Esophagus squamous epithelium (tissue), 5 donors: Measurements from ENCODE around the gene RPL15. TPM values are rescaled to one million over a fixed set of nuclear protein-coding genes. Genes with fewer than 3 reads are reported as not detected.
A peak's percentile ranks its signal among the peaks of the same experiment; 100 is the strongest.

Source experiments
- DNase-seq: peaks from one replicate; lab custom pipeline; 2025; lab: John Stamatoyannopoulos, UW
- H3K27ac ChIP-seq, 4 donors: fragments of 200-600 bp; sonication (generic); one replicate each; pipeline ENCODE4 v1.5.1; 2016 to 2019; ENCODE audit warnings: mild to moderate bottlenecking in 1 of 4
- H3K27me3 ChIP-seq, 4 donors: fragments of 200-600 bp; sonication (generic); 1 replicate in 3 of 4; 2 replicates in 1 of 4; pipeline versions ENCODE4 v1.5.1 to v1.6.0; 2017 to 2021; ENCODE audit warnings: antibody characterized with exemption in 1 of 4
- H3K36me3 ChIP-seq, 3 donors: fragments of 200-600 bp; sonication (generic); one replicate each; pipeline ENCODE4 v1.5.1; 2016 to 2019
- H3K4me1 ChIP-seq, 3 donors: fragments of 200-600 bp; sonication (generic); one replicate each; pipeline ENCODE4 v1.5.1; 2017 to 2019
- H3K4me3 ChIP-seq, 4 donors: fragments of 200-600 bp; sonication (generic); 1 replicate in 3 of 4; 2 replicates in 1 of 4; pipeline ENCODE4 v1.5.1; 2016 to 2019; ENCODE audit warnings: mild to moderate bottlenecking in 2 of 4, moderate library complexity in 1 of 4
- H3K9me3 ChIP-seq, 3 donors: fragments of 200-600 bp; sonication (generic); one replicate each; pipeline ENCODE4 v1.5.1; 2016 to 2019
- POLR2A ChIP-seq, 4 donors: fragments of 450-650 bp; IDR thresholded peaks; one replicate each; pipeline ENCODE4 v1.6.1; 2017; ENCODE audit warnings: antibody characterized with exemption in 4 of 4, mild to moderate bottlenecking in 4 of 4, moderate library complexity in 3 of 4
- WGBS, 2 donors: methylation state at CpG; one replicate each; pipeline ENCODE4 v1.1.5; 2018; 5-methylcytosine and 5-hydroxymethylcytosine counted together
- intact Hi-C: fragments of 100-400 bp; cut with DNase I; formaldehyde crosslinking; loops from one replicate; pipeline ENCODE4 v1.15.0; 2022
- total RNA-seq, 4 donors: library from RNA; depleted of rRNA; stranded (reverse); fragments of >200 nt; gene quantifications; one replicate each; pipeline ENCODE4 v1.1.0, GENCODE V29; 2016
- TF ChIP-seq, protein P1 (sequence below), 6 experiments: fragments of 450-650 bp in 4 of 6; fragments of 200-600 bp in 2 of 6; sonication (generic) in 2 of 6; IDR thresholded peaks; one replicate each; pipeline ENCODE4 v1.5.1; 2016 to 2019; ENCODE audit warnings: antibody characterized with exemption in 6 of 6, mild to moderate bottlenecking in 4 of 6, moderate library complexity in 4 of 6
- donor health status: DM: yes; HTN: yes; CAD: no.

RPL15 gene
- total RNA-seq, 4 donors from 2014 or later: 1,560 to 3,130 (median 2,166) TPM

GRCh38 chr3:23889386-23889785, 27.5 kb upstream of the RPL15 start:
- H3K27ac ChIP-seq: peak overlapping the region in 2 of 4 donors; percentile 29 to 48
- no peak overlapping the region for H3K4me3 ChIP-seq
- WGBS, 2 donors: 39 to 45% methylated on average over 2 of the region's 2 CpGs
- H3K9me3 ChIP-seq: no peaks in the 10 kb centered on the region
- peaks cover 0 to 50% (median 0%) of the 10 kb centered on the region in 3 donors for H3K36me3 ChIP-seq
- H3K4me1 ChIP-seq: peaks cover 0 to 13% (median 0%) of the 10 kb centered on the region in 3 donors
- H3K27me3 ChIP-seq: no peaks in the 10 kb centered on the region
- no peak for TF ChIP-seq POLR2A (IDR thresholded peaks at IDR 0.05)
- TF ChIP-seq, protein P1, sequence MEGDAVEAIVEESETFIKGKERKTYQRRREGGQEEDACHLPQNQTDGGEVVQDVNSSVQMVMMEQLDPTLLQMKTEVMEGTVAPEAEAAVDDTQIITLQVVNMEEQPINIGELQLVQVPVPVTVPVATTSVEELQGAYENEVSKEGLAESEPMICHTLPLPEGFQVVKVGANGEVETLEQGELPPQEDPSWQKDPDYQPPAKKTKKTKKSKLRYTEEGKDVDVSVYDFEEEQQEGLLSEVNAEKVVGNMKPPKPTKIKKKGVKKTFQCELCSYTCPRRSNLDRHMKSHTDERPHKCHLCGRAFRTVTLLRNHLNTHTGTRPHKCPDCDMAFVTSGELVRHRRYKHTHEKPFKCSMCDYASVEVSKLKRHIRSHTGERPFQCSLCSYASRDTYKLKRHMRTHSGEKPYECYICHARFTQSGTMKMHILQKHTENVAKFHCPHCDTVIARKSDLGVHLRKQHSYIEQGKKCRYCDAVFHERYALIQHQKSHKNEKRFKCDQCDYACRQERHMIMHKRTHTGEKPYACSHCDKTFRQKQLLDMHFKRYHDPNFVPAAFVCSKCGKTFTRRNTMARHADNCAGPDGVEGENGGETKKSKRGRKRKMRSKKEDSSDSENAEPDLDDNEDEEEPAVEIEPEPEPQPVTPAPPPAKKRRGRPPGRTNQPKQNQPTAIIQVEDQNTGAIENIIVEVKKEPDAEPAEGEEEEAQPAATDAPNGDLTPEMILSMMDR (IDR thresholded peaks at IDR 0.05): no peak
- no peak for DNase-seq
- intact Hi-C loops: no loop called here

DNA sequence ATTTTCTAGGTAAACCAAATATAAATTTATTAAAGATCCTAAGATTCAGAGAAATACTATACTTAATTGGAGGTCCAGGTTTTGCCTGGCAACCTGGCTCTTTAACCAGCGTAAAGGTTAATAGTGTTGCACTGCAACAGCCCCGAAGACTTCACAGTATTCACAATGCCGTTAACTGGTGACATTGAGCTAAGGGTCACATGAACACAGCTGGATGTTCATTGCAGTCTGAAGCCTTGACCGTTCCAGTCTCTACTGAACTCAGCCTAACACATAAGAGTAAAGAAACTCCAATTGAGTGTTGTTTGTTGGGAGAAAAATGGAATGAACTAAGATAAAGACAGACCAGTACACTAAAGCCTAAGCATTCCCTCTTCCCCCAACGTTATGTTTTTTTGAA, 27.0 kb upstream of the RPL15 start:
- H3K27me3 ChIP-seq: no peaks in the 10 kb centered on the region
- H3K9me3 ChIP-seq: no peaks in the 10 kb centered on the region
- no peak for DNase-seq
- intact Hi-C loops: no loop called here
- H3K4me1 ChIP-seq: peaks cover 0 to 13% (median 0%) of the 10 kb centered on the region in 3 donors
- H3K4me3 ChIP-seq: no peak overlapping the region
- WGBS, 2 donors: 76 to 87% methylated on average over 5 of the region's 5 CpGs
- peaks cover 0 to 55% (median 0%) of the 10 kb centered on the region in 3 donors for H3K36me3 ChIP-seq
- no peak overlapping the region for H3K27ac ChIP-seq
- TF ChIP-seq, protein P1 (IDR thresholded peaks at IDR 0.05): no peak
- no peak for TF ChIP-seq POLR2A (IDR thresholded peaks at IDR 0.05)

DNA sequence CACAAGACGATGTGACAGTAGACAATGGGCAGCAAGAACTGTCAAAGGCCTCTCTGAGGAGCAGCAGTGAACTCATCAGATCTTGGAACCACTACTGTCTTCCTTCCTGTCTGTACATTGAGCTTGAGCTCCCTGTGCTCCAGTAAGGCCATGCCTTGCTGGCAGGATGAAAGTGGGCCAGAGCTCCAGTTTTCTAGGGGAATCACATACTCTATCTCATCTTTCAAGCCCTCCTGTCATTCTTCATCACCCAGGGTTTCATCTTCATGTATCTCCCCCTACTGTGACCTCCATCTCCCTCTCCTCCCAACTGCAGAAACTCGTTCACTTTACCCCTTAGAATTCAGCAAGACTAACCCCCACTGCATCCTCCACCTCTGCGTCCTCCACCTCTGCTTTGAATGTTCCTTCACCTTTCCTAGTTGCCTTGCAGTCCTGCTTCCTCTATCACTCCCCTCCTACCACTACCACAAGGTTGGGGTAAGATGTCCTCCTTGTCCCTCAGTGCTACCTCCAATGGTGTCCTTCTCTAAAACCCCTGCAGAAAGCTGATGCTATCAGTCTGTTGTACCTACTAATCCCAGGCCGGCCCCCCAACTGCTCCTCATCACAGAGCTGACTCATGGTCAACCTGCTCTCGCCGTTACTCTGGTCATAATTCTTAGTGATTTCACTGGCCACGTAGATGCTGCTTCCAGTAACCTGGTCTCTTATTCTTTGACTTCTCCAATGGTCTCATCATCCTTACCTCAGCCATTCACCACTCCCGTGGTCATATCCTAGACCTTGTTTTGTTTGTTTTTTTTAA, 22.5 kb upstream of the RPL15 start:
- Histone ChIP-seq H3K4me3 (no peak overlapping the region), H3K27me3 (no peaks in the 10 kb centered on the region), H3K9me3 (no peaks in the 10 kb centered on the region), H3K4me1 (peaks cover 0 to 2% (median 0%) of the 10 kb centered on the region in 3 donors), H3K36me3 (peaks cover 0 to 90% (median 6%) of the 10 kb centered on the region in 3 donors), H3K27ac (no peak overlapping the region)
- WGBS, 2 donors: 87 to 88% methylated on average over 8 of the region's 8 CpGs
- TF ChIP-seq, protein P1 (IDR thresholded peaks at IDR 0.05): no peak
- TF ChIP-seq POLR2A (IDR thresholded peaks at IDR 0.05): no peak
- no peak for DNase-seq
- intact Hi-C loops: no loop called here

- Histone ChIP-seq H3K27ac (no peak overlapping the region), H3K4me1 (no peaks in the 10 kb centered on the region), H3K4me3 (no peak overlapping the region), H3K9me3 (no peaks in the 10 kb centered on the region), H3K36me3 (peaks cover 0 to 90% (median 6%) of the 10 kb centered on the region in 3 donors), H3K27me3 (no peaks in the 10 kb centered on the region)
- DNase-seq: no peak
- TF ChIP-seq POLR2A (IDR thresholded peaks at IDR 0.05): no peak
- TF ChIP-seq, protein P1 (IDR thresholded peaks at IDR 0.05): no peak
- intact Hi-C loops: no loop called here
- 95 to 99% methylated on average over 4 of the region's 4 CpGs for WGBS, 2 donors
Measured at GRCh38 chr3:23895181-23895580, 21.8 kb upstream of the RPL15 start.

GRCh38 chr3:23900744-23901143, 16.2 kb upstream of the RPL15 start:
- no peak for DNase-seq
- WGBS, 2 donors: 61 to 64% methylated on average over 6 of the region's 6 CpGs
- no peaks in the 10 kb centered on the region for H3K27me3 ChIP-seq
- intact Hi-C loops: no loop called here
- H3K27ac ChIP-seq: no peak overlapping the region
- no peaks in the 10 kb centered on the region for H3K9me3 ChIP-seq
- no peaks in the 10 kb centered on the region for H3K4me1 ChIP-seq
- TF ChIP-seq, protein P1 (IDR thresholded peaks at IDR 0.05): peak in 1 of 6 experiments; percentile 11
- TF ChIP-seq POLR2A (IDR thresholded peaks at IDR 0.05): no peak
- peaks cover 0 to 75% (median 6%) of the 10 kb centered on the region in 3 donors for H3K36me3 ChIP-seq
- no peak overlapping the region for H3K4me3 ChIP-seq
